ENCODE results near the gene ACLY. TPM values are rescaled to one million over a fixed set of nuclear protein-coding genes. Genes with fewer than 3 reads are reported as not detected.

The ACLY gene
- total and polyA plus RNA-seq, 11 donors, result 8.3 to 55.5 (median 34.7) TPM

- Histone ChIP-seq H3K27ac (no peak overlapping the region), H3K4me3 (no peak overlapping the region), H3K4me1 (no peaks in the 10 kb centered on the region), H3K27me3 (no peaks in the 10 kb centered on the region), H3K9me3 (no peaks in the 10 kb centered on the region), H3K36me3 (peaks cover 0 to 56% (median 53%) of the 10 kb centered on the region in 9 donors)
- DNase-seq, result peak in 1 of 5 donors; percentile 41
- WGBS, 4 donors, result 89 to 91% (median 90%) methylated on average over 11 to 19 of the region's 19 CpGs
- TF ChIP-seq POLR2A (IDR thresholded peaks at IDR 0.05) (no peak), CTCF (IDR thresholded peaks at IDR 0.05) (no peak)
- ATAC-seq, result peak in 2 of 4 donors; percentile 8 to 13
- intact Hi-C loops (cut with DNase I), result loop anchor here in 1 of 10 donors (10.0 kb wide), 1 partner anchor 59 kb away; no protein-coding TSS in a partner anchor
These were observed 93.4 kb downstream of the ACLY start for GRCh38 chr17:41825175-41825845.

- intact Hi-C loops (cut with DNase I), result loop anchor here in 1 of 10 donors (10.0 kb wide), 1 partner anchor 61 kb away; no protein-coding TSS in a partner anchor
- peaks cover 0 to 44% (median 41%) of the 10 kb centered on the region in 9 donors for H3K36me3 ChIP-seq
- H3K27ac ChIP-seq, result no peak overlapping the region
- ATAC-seq, result no peak
- no peaks in the 10 kb centered on the region for H3K27me3 ChIP-seq
- no peaks in the 10 kb centered on the region for H3K4me1 ChIP-seq
- 61 to 70% (median 68%) methylated on average over 4 to 7 of the region's 7 CpGs for WGBS, 4 donors
- no peak for TF ChIP-seq CTCF (IDR thresholded peaks at IDR 0.05)
- no peak for TF ChIP-seq POLR2A (IDR thresholded peaks at IDR 0.05)
- no peaks in the 10 kb centered on the region for H3K9me3 ChIP-seq
- DNase-seq, result no peak
- H3K4me3 ChIP-seq, result no peak overlapping the region
These were observed 94.7 kb downstream of the ACLY start for GRCh38 chr17:41824086-41824485.

- H3K4me1 ChIP-seq, result no peaks in the 10 kb centered on the region
- ATAC-seq (no peak), DNase-seq (no peak)
- H3K27ac ChIP-seq, result no peak overlapping the region
- 86 to 92% (median 90%) methylated on average over 5 to 7 of the region's 7 CpGs for WGBS, 4 donors
- peaks cover 0 to 39% (median 36%) of the 10 kb centered on the region in 9 donors for H3K36me3 ChIP-seq
- H3K9me3 ChIP-seq, result no peaks in the 10 kb centered on the region
- TF ChIP-seq POLR2A (IDR thresholded peaks at IDR 0.05) (no peak), CTCF (IDR thresholded peaks at IDR 0.05) (no peak)
- no peak overlapping the region for H3K4me3 ChIP-seq
- no peaks in the 10 kb centered on the region for H3K27me3 ChIP-seq
- intact Hi-C loops (cut with DNase I), result loop anchor here in 1 of 10 donors (10.0 kb wide), 1 partner anchor 61 kb away; no protein-coding TSS in a partner anchor
These were observed 95.2 kb downstream of the ACLY start for GRCh38 chr17:41823580-41823979.

- Histone ChIP-seq H3K27me3 (no peaks in the 10 kb centered on the region), H3K4me3 (no peak overlapping the region), H3K4me1 (no peaks in the 10 kb centered on the region), H3K9me3 (no peaks in the 10 kb centered on the region), H3K36me3 (peaks cover 0 to 35% (median 31%) of the 10 kb centered on the region in 9 donors), H3K27ac (no peak overlapping the region)
- DNase-seq (no peak), ATAC-seq (no peak)
- intact Hi-C loops (cut with DNase I), result loop anchor here in 1 of 10 donors (10.0 kb wide), 1 partner anchor 62 kb away; no protein-coding TSS in a partner anchor
- 94 to 100% (median 98%) methylated on average over 1 of the region's 1 CpG for WGBS, 4 donors
- no peak for TF ChIP-seq POLR2A (IDR thresholded peaks at IDR 0.05)
- no peak for TF ChIP-seq CTCF (IDR thresholded peaks at IDR 0.05)
These were observed 95.6 kb downstream of the ACLY start for GRCh38 chr17:41823141-41823524.

Data from heart left ventricle (tissue), 16 donors.